ENCODE data around the gene CEP85. TPM values are rescaled to one million over a fixed set of nuclear protein-coding genes. Genes with fewer than 3 reads are reported as not detected.
A peak's percentile ranks its signal among the peaks of the same experiment; 100 is the strongest.
"Not testable (repeated sequence)": the region's sequence is repeated elsewhere in the genome, so short reads cannot be mapped to it uniquely, and the experiment has no call there.

Gene CEP85
- polyA plus RNA-seq, 3 donors, result 1.3 to 3.3 (median 1.9) TPM

GRCh38 chr1:26218906-26219494, 15.0 kb upstream of the CEP85 start:
- 57 to 62% (median 61%) methylated on average over 11 of the region's 11 CpGs for WGBS, 3 donors

GRCh38 chr1:26220199-26220912, 13.6 kb upstream of the CEP85 start:
- no peak overlapping the region for H3K27ac ChIP-seq (ENCODE audit: low read depth, low read length)
- 63 to 70% (median 66%) methylated on average over 27 of the region's 27 CpGs for WGBS, 3 donors

More at GRCh38 chr1:26218906-26219494, 15.0 kb upstream of the CEP85 start:
- H3K27ac ChIP-seq (ENCODE audit: low read depth, low read length), result no peak overlapping the region

DNA sequence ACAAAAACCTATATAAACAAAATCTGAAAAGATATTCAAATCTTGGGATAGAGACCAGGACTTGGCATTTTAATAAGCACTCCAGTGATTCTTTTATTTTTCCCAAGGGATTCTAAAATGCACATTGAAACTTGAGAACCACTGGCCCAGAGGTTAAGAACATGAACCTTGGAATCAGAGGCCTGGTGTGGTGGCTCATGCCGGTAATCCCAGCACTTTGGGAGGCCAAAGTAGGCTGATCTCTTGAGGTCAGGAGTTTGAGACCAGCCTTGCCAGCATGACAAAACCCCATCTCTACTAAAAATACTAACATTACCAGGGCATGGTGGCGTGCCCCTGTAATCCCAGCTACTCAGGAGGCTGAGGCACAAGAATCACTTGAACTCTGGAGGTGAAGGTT, 12.9 kb upstream of the CEP85 start:
- WGBS, 3 donors, result 89 to 92% (median 89%) methylated on average over 2 of the region's 2 CpGs
- H3K27ac ChIP-seq (ENCODE audit: low read depth, low read length), result no peak overlapping the region

GRCh38 chr1:26224606-26225005, 9.4 kb upstream of the CEP85 start:
- 66 to 87% (median 85%) methylated on average over 7 of the region's 7 CpGs for WGBS, 3 donors
- no peak overlapping the region for H3K27ac ChIP-seq (ENCODE audit: low read depth, low read length)

- no peak overlapping the region for H3K27ac ChIP-seq (ENCODE audit: low read depth, low read length)
- WGBS, 3 donors, result 6 to 10% (median 8%) methylated on average over 47 to 50 of the region's 50 CpGs
Observed at GRCh38 chr1:26225033-26225831, 8.8 kb upstream of the CEP85 start.

GRCh38 chr1:26230682-26231081, 3.3 kb upstream of the CEP85 start:
- WGBS, 3 donors, result 75 to 96% (median 80%) methylated on average over 2 of the region's 2 CpGs
- H3K27ac ChIP-seq (ENCODE audit: low read depth, low read length), result not testable (repeated sequence)

- peak overlapping the region; percentile 48 for H3K27ac ChIP-seq (ENCODE audit: low read depth, low read length)
- 2 to 3% (median 2%) methylated on average over 30 of the region's 30 CpGs for WGBS, 3 donors
Observed at GRCh38 chr1:26234644-26235370, 807 bp downstream of the CEP85 start.

DNA sequence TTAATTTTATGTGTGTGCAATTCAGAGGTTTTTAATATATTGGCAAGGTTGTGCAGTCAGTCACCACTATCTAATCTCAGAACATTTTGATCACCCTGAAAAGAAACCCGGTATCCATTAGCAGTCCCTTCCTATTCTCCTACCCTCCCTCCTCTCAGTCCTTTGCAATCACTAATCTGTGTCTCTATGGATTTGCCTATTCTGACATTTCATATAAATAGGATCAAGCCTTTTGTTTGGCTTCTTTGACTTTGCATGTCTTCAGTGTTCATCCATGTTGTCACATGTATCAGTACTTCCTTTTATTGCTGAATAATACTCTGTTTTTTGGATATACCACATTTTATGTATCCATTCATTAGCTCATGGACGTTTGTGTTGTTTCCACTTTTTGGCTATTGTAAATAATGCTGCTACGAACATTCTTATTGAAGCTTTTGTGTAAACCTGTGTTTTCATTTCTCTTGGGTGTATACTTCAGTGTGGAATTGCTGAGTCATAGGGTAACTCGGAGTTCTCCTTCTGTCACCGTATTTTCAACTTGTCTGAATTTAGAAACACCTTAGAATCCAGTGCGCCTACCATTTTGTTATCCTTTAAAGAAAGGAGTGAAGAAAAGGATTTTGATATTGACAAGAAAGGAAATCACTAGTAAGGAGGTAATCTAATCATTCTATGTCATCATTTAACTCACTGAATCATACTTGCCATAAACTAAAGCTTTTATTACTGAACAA, 3.4 kb downstream of the CEP85 start:
- no peak overlapping the region for H3K27ac ChIP-seq (ENCODE audit: low read depth, low read length)
- WGBS, 3 donors, result 60 to 69% (median 61%) methylated on average over 6 of the region's 6 CpGs

DNA sequence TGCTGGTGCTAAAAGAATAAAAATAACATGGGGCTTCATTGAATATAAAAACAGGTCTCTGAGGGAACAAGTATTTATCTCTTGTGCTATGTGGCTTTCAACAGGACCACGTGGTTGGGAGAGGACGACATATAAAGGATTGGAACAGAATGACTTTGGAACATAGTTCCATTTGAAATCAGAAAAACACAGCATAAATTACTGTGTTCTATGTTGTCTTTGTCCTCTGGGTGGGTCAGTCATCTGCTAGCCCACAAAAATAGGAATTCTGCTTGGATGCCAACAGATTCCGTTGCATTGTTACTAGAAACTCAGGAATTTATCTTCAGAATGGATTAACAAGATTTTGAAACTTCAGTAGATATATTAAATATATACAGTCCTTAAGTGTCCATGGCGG, 5.9 kb downstream of the CEP85 start:
- WGBS, 3 donors, result 83 to 94% (median 92%) methylated on average over 4 of the region's 4 CpGs
- no peak overlapping the region for H3K27ac ChIP-seq (ENCODE audit: low read depth, low read length)

DNA sequence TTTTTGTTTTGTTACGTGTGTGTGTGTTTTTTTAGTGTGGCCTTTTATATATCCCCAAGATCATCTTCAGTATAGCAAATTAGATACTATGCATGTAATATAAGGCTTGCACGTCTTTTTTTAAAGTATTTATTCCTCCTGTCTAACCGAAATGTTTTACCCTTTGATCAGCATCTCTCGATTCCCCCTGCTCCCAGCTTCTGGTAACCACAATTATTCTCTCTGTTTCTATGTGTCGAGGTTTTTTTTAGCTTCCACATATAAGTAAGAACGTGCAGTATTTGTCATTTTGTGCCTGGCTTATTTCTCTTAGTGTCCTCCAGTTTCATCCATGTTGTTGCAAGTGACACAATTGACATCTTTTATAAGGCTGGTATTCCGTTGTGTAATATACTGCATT, 18.7 kb downstream of the CEP85 start:
- H3K27ac ChIP-seq (ENCODE audit: low read depth, low read length), result no peak overlapping the region
- 76 to 81% (median 79%) methylated on average over 7 of the region's 7 CpGs for WGBS, 3 donors

- H3K27ac ChIP-seq (ENCODE audit: low read depth, low read length), result no peak overlapping the region
- 90 to 95% (median 92%) methylated on average over 3 of the region's 3 CpGs for WGBS, 3 donors
Observed at GRCh38 chr1:26254404-26254803, 20.4 kb downstream of the CEP85 start.

DNA sequence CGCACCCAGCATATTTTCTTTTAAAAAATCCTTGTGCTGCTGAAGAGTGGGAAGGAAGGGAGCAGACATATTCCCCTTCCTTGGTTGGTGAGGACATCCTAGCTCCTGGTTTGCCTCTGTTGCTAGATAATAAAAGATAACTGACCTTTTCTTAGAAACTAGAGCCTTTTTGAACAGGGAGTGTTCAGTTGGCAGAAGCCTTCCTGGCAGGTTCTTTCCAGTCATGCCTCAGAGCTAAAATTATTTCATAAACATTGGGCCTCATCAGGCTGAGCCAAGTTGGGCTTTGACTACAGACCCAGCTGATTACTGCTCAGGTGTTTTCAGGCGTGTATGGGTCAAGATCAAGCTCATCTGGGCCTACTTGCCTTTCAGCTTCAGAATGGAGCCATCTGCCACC, 23.2 kb downstream of the CEP85 start:
- WGBS, 3 donors, result 89 to 95% (median 95%) methylated on average over 2 of the region's 2 CpGs
- no peak overlapping the region for H3K27ac ChIP-seq (ENCODE audit: low read depth, low read length)

- WGBS, 3 donors, result 80 to 83% (median 81%) methylated on average over 2 of the region's 2 CpGs
- no peak overlapping the region for H3K27ac ChIP-seq (ENCODE audit: low read depth, low read length)
Observed at GRCh38 chr1:26259005-26259404, 25.0 kb downstream of the CEP85 start.

GRCh38 chr1:26259578-26259977, 25.6 kb downstream of the CEP85 start:
- H3K27ac ChIP-seq (ENCODE audit: low read depth, low read length), result no peak overlapping the region

DNA sequence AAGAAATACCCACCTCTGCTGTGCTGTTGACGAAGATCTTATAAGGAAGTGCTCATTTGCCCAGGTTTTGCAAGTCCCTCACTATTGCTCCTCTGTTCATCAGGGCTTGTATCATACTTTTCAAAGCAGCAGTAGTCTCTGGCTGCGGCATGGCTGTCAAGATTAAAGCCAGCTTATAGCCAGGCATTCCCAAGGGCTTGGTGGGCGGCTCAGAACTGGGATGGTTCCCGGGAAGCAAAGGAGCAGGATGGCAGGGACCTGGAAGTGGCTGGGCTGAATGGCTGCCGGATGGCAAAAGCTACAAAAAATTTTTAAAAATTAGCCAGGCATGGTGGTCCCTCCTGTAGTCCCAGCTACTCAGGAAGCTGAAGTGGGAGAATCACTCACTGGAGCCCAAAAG, 29.2 kb downstream of the CEP85 start:
- 84 to 93% (median 92%) methylated on average over 5 of the region's 5 CpGs for WGBS, 3 donors
- H3K27ac ChIP-seq (ENCODE audit: low read depth, low read length), result no peak overlapping the region

More at GRCh38 chr1:26259578-26259977, 25.6 kb downstream of the CEP85 start:
- 61 to 90% (median 76%) methylated on average over 5 of the region's 5 CpGs for WGBS, 3 donors

- WGBS, 3 donors, result 96 to 100% (median 98%) methylated on average over 1 of the region's 1 CpG
- H3K27ac ChIP-seq (ENCODE audit: low read depth, low read length), result no peak overlapping the region
Observed at GRCh38 chr1:26265405-26265804, 31.4 kb downstream of the CEP85 start.

- 96 to 97% (median 97%) methylated on average over 9 of the region's 9 CpGs for WGBS, 3 donors
- H3K27ac ChIP-seq (ENCODE audit: low read depth, low read length), result no peak overlapping the region
Observed at GRCh38 chr1:26268290-26269197, 34.5 kb downstream of the CEP85 start.

Measured in adipose tissue (tissue), 3 donors.